Liver (tissue), 9 donors: ENCODE measurements around the gene PAX5. TPM values are rescaled to one million over a fixed set of nuclear protein-coding genes. Genes with fewer than 3 reads are reported as not detected.

Experiments used
- DNase-seq: peaks from one replicate; pipeline ENCODE4 v3.0.0-alpha.2; 2017; ENCODE audit warnings: low spot score
- H3K27ac ChIP-seq, 2 donors: one replicate each; pipeline ENCODE4 v1.7.0; 2013; ENCODE audit warnings: inconsistent platforms in 2 of 2, low read length in 2 of 2, control low read depth in 1 of 2, low read depth in 1 of 2, mild to moderate bottlenecking in 1 of 2
- H3K27me3 ChIP-seq, 4 donors: one replicate each; pipeline versions ENCODE4 v1.6.1 to v1.7.0; 2013; ENCODE audit warnings: low read length in 3 of 4, inconsistent platforms in 1 of 4, mild to moderate bottlenecking in 1 of 4, moderate library complexity in 1 of 4; ENCODE audit not compliant: control insufficient read depth in 4 of 4, insufficient read depth in 4 of 4
- H3K36me3 ChIP-seq, 4 donors: one replicate each; pipeline versions ENCODE4 v1.6.1 to v1.7.0; 2013; ENCODE audit warnings: low read length in 3 of 4, mild to moderate bottlenecking in 3 of 4, low read depth in 1 of 4, moderate library complexity in 1 of 4; ENCODE audit not compliant: control insufficient read depth in 4 of 4, insufficient read depth in 3 of 4
- H3K4me1 ChIP-seq, 4 donors: one replicate each; pipeline versions ENCODE4 v1.6.1 to v1.7.0; 2013; ENCODE audit warnings: low read length in 3 of 4, mild to moderate bottlenecking in 3 of 4, moderate library complexity in 1 of 4; ENCODE audit not compliant: control insufficient read depth in 4 of 4, insufficient read depth in 4 of 4
- H3K4me3 ChIP-seq, 3 donors: one replicate each; pipeline versions ENCODE4 v1.6.1 to v1.7.0; 2013; ENCODE audit warnings: low read length in 3 of 3, control low read depth in 1 of 3, low read depth in 1 of 3, mild to moderate bottlenecking in 1 of 3
- H3K9ac ChIP-seq, 2 donors: one replicate each; pipeline ENCODE4 v1.7.0; 2013; ENCODE audit warnings: low read length in 2 of 2, mild to moderate bottlenecking in 2 of 2, moderate library complexity in 2 of 2, control low read depth in 1 of 2, low read depth in 1 of 2
- H3K9me3 ChIP-seq, 4 donors: one replicate each; pipeline versions ENCODE4 v1.6.1 to v1.7.0; 2013; ENCODE audit warnings: low read length in 3 of 4; ENCODE audit not compliant: control insufficient read depth in 4 of 4
- EGR1 ChIP-seq, 2 donors: IDR thresholded peaks; 2 replicates each; pipeline ENCODE4 v1.6.1; 2016 to 2018; ENCODE audit warnings: antibody characterized with exemption in 2 of 2, low read depth in 2 of 2
- FOXA1 ChIP-seq: IDR thresholded peaks from 2 replicates; pipeline ENCODE4 v1.6.1; 2016; ENCODE audit warnings: antibody characterized with exemption
- HNF4G ChIP-seq: IDR thresholded peaks from 2 replicates; pipeline ENCODE4 v1.6.1; 2016; ENCODE audit warnings: antibody characterized with exemption
- JUND ChIP-seq, 2 donors: IDR thresholded peaks; 2 replicates each; pipeline ENCODE4 v1.6.1; 2016; ENCODE audit warnings: antibody characterized with exemption in 2 of 2
- MAX ChIP-seq: IDR thresholded peaks from 2 replicates; pipeline ENCODE4 v1.6.1; 2016; ENCODE audit warnings: antibody characterized with exemption
- NR2F2 ChIP-seq: IDR thresholded peaks from 2 replicates; pipeline ENCODE4 v1.6.1; 2016; ENCODE audit warnings: antibody characterized with exemption
- RAD21 ChIP-seq, 2 donors: IDR thresholded peaks; 2 replicates each; pipeline ENCODE4 v1.6.1; 2016; ENCODE audit warnings: antibody characterized with exemption in 2 of 2, mild to moderate bottlenecking in 2 of 2
- RXRA ChIP-seq, 2 donors: IDR thresholded peaks; 2 replicates each; pipeline ENCODE4 v1.6.1; 2017 to 2018; ENCODE audit warnings: antibody characterized with exemption in 2 of 2, mild to moderate bottlenecking in 1 of 2
- SP1 ChIP-seq: IDR thresholded peaks from 2 replicates; pipeline ENCODE4 v1.6.1; 2018; ENCODE audit warnings: antibody characterized with exemption, mild to moderate bottlenecking
- TAF1 ChIP-seq: conservative IDR thresholded peaks from 2 replicates; pipeline ENCODE4 v1.6.1; 2016; ENCODE audit warnings: antibody characterized with exemption, mild to moderate bottlenecking
- YY1 ChIP-seq: IDR thresholded peaks from 2 replicates; pipeline ENCODE4 v1.6.1; 2016; ENCODE audit warnings: antibody characterized with exemption, mild to moderate bottlenecking
- WGBS: extraction: QIAGEN DNeasy Blood & Tissue Kit; methylation state at CpG from one replicate; pipeline ENCODE4 v1.1.7; 2013; 5-methylcytosine and 5-hydroxymethylcytosine counted together
- polyA plus RNA-seq, 2 donors: library from polyadenylated mRNA; stranded (reverse) in 1 of 2; unstranded in 1 of 2; fragments of 200-250 nt in 1 of 2; fragments of >200 nt in 1 of 2; fragmentation: Nextera tagmentation in 1 of 2; extraction: Ambion mirVana in 1 of 2; gene quantifications; one replicate each; pipeline versions ENCODE4 v1.2.1 to v1.2.3, GENCODE V29; 2013 to 2015
- total RNA-seq, 2 donors: library from RNA; depleted of rRNA; stranded (reverse); fragments of >200 nt; gene quantifications; one replicate each; pipeline ENCODE4 v1.2.3, GENCODE V29; 2014
- TF ChIP-seq, protein P1 (sequence below): IDR thresholded peaks from 2 replicates; pipeline ENCODE4 v1.6.1; 2016; ENCODE audit warnings: antibody characterized with exemption, mild to moderate bottlenecking
- TF ChIP-seq, protein P2 (sequence below): IDR thresholded peaks from 2 replicates; pipeline ENCODE4 v1.6.1; 2016; ENCODE audit warnings: antibody characterized with exemption
- donor health status: healthy.
- donor health status: healthy.
- donor health status: healthy.
- donor health status: healthy.
- donor health status: healthy.

The PAX5 gene
- total and polyA plus RNA-seq, 4 donors: 0.05 to 2.7 (median 0.11) TPM

- Histone ChIP-seq H3K27me3 (peaks cover 0 to 6% (median 0%) of the 10 kb centered on the region in 4 donors), H3K36me3 (no peaks in the 10 kb centered on the region), H3K4me3 (no peak overlapping the region), H3K4me1 (no peaks in the 10 kb centered on the region), H3K27ac (no peak overlapping the region), H3K9me3 (no peaks in the 10 kb centered on the region), H3K9ac (no peak overlapping the region)
- DNase-seq: no peak
- 75% methylated on average over 6 of the region's 6 CpGs for WGBS
- TF ChIP-seq FOXA1 (no peak), NR2F2 (no peak), HNF4G (no peak), RAD21 (IDR thresholded peaks at IDR 0.05) (no peak), YY1 (no peak), JUND (IDR thresholded peaks at IDR 0.05) (no peak), MAX (no peak)
- TF ChIP-seq, protein P1, sequence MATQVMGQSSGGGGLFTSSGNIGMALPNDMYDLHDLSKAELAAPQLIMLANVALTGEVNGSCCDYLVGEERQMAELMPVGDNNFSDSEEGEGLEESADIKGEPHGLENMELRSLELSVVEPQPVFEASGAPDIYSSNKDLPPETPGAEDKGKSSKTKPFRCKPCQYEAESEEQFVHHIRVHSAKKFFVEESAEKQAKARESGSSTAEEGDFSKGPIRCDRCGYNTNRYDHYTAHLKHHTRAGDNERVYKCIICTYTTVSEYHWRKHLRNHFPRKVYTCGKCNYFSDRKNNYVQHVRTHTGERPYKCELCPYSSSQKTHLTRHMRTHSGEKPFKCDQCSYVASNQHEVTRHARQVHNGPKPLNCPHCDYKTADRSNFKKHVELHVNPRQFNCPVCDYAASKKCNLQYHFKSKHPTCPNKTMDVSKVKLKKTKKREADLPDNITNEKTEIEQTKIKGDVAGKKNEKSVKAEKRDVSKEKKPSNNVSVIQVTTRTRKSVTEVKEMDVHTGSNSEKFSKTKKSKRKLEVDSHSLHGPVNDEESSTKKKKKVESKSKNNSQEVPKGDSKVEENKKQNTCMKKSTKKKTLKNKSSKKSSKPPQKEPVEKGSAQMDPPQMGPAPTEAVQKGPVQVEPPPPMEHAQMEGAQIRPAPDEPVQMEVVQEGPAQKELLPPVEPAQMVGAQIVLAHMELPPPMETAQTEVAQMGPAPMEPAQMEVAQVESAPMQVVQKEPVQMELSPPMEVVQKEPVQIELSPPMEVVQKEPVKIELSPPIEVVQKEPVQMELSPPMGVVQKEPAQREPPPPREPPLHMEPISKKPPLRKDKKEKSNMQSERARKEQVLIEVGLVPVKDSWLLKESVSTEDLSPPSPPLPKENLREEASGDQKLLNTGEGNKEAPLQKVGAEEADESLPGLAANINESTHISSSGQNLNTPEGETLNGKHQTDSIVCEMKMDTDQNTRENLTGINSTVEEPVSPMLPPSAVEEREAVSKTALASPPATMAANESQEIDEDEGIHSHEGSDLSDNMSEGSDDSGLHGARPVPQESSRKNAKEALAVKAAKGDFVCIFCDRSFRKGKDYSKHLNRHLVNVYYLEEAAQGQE: no peak
- TF ChIP-seq, protein P2, sequence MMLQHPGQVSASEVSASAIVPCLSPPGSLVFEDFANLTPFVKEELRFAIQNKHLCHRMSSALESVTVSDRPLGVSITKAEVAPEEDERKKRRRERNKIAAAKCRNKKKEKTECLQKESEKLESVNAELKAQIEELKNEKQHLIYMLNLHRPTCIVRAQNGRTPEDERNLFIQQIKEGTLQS: no peak
Measured at GRCh38 chr9:36884721-36885120, 149.3 kb downstream of the PAX5 start.

DNA sequence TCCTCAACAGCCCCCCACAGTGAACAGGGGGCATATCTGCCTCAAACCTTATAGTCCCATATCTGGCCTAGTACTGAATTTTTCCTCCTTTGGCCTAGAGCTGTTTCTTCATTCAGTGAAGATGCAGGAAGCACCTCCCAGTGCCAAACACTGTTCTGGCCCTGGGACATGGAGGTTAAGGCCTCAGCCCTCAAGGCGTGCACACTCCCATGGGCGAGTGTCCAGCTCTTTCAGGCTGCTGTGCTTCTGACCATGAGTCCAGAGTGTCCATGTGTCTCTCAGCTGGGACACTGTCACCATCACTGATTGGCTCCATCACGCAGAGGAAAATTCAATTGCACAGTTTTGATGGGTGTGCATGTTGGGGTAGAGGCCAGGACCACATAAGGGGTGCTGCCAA, 151.5 kb downstream of the PAX5 start:
- DNase-seq: no peak
- Histone ChIP-seq H3K9ac (no peak overlapping the region), H3K36me3 (no peaks in the 10 kb centered on the region), H3K27ac (no peak overlapping the region), H3K9me3 (no peaks in the 10 kb centered on the region), H3K4me3 (no peak overlapping the region), H3K27me3 (peaks cover 0 to 6% (median 0%) of the 10 kb centered on the region in 4 donors), H3K4me1 (no peaks in the 10 kb centered on the region)
- WGBS: 73% methylated on average over 3 of the region's 3 CpGs
- no peak for TF ChIP-seq EGR1 (IDR thresholded peaks at IDR 0.05; ENCODE audit: low read depth in 2 of 2)
- no peak for TF ChIP-seq RXRA (IDR thresholded peaks at IDR 0.05)
- no peak for TF ChIP-seq FOXA1
- no peak for TF ChIP-seq RAD21 (IDR thresholded peaks at IDR 0.05)
- TF ChIP-seq TAF1: no peak
- no peak for TF ChIP-seq MAX
- TF ChIP-seq HNF4G: no peak
- no peak for TF ChIP-seq SP1
- no peak for TF ChIP-seq JUND (IDR thresholded peaks at IDR 0.05)
- TF ChIP-seq NR2F2: no peak
- TF ChIP-seq YY1: no peak
- TF ChIP-seq, protein P2: no peak
